Activated gamma-delta T cell treated with anti-CD3 and anti-CD28 coated beads, Interleukin-2, amount 50 U/mL, for 16 hours (primary cell): Measurements from ENCODE around the gene CCNG2.
A peak's percentile ranks its signal among the peaks of the same experiment; 100 is the strongest.

Experiments used
- DNase-seq: peaks from one replicate; pipeline ENCODE4 v3.0.0-alpha.2; 2020; ENCODE audit warnings: low read depth

CCNG2 gene

GRCh38 chr4:77147079-77147782 is 9.8 kb upstream of the CCNG2 start:
- no peak for DNase-seq

GRCh38 chr4:77148078-77148477 is 8.9 kb upstream of the CCNG2 start:
- no peak for DNase-seq

GRCh38 chr4:77149789-77150188 is 7.2 kb upstream of the CCNG2 start:
- no peak for DNase-seq

GRCh38 chr4:77151241-77151640 is 5.8 kb upstream of the CCNG2 start:
- DNase-seq: no peak

GRCh38 chr4:77152421-77152820 is 4.6 kb upstream of the CCNG2 start:
- no peak for DNase-seq

- no peak for DNase-seq
These were observed 4.0 kb upstream of the CCNG2 start for GRCh38 chr4:77153006-77153405.

GRCh38 chr4:77154065-77154464 is 2.9 kb upstream of the CCNG2 start:
- no peak for DNase-seq

GRCh38 chr4:77154761-77155499 is 2.1 kb upstream of the CCNG2 start:
- no peak for DNase-seq

- no peak for DNase-seq
These were observed 1.2 kb upstream of the CCNG2 start for GRCh38 chr4:77155631-77156452.

- peak; percentile 95 for DNase-seq
These were observed 485 bp upstream of the CCNG2 start for GRCh38 chr4:77156533-77156911.

- DNase-seq: peak; percentile 52
These were observed 966 bp downstream of the CCNG2 start for GRCh38 chr4:77157859-77158486.

GRCh38 chr4:77158487-77158861 is 1.5 kb downstream of the CCNG2 start:
- no peak for DNase-seq

- DNase-seq: no peak
These were observed 2.8 kb downstream of the CCNG2 start for GRCh38 chr4:77159806-77160205.

- no peak for DNase-seq
These were observed 6.6 kb downstream of the CCNG2 start for GRCh38 chr4:77163641-77164040.

- DNase-seq: no peak
These were observed 10.2 kb downstream of the CCNG2 start for GRCh38 chr4:77167173-77167572.

GRCh38 chr4:77167866-77168265 is 10.9 kb downstream of the CCNG2 start:
- DNase-seq: no peak

- no peak for DNase-seq
These were observed 12.5 kb downstream of the CCNG2 start for GRCh38 chr4:77169481-77169880.

GRCh38 chr4:77170926-77171325 is 13.9 kb downstream of the CCNG2 start:
- DNase-seq: no peak

- DNase-seq: no peak
These were observed 15.3 kb downstream of the CCNG2 start for GRCh38 chr4:77172336-77172735.

- DNase-seq: no peak
These were observed 17.4 kb downstream of the CCNG2 start for GRCh38 chr4:77174426-77174825.

GRCh38 chr4:77175201-77175611 is 18.2 kb downstream of the CCNG2 start:
- DNase-seq: no peak

- no peak for DNase-seq
These were observed 19.6 kb downstream of the CCNG2 start for GRCh38 chr4:77176640-77177039.
